ENCODE results near the gene LSMEM2.

- TF ChIP-seq TAF1 (IDR thresholded peaks at IDR 0.05; ENCODE audit: low read depth, low read length) (no peak), POLR2AphosphoS5 (IDR thresholded peaks at IDR 0.05; ENCODE audit: low read depth, low read length) (no peak), POLR2A (IDR thresholded peaks at IDR 0.05; ENCODE audit: low read depth, low read length) (no peak), SPI1 (IDR thresholded peaks at IDR 0.05; ENCODE audit: low read depth, low read length) (no peak), PAX5 (IDR thresholded peaks at IDR 0.05; ENCODE audit: insufficient read depth, low read length, severe bottlenecking) (no peak), POU2F2 (IDR thresholded peaks at IDR 0.05; ENCODE audit: low read depth, low read length) (no peak)
These were observed 10.2 kb downstream of the LSMEM2 start for GRCh38 chr3:50289130-50289529.

Data from GM12891 (cell line).